LNCaP clone FGC (cell line): Measurements from ENCODE around the gene AKAP9.
"Not testable (repeated sequence)": the region's sequence is repeated elsewhere in the genome, so short reads cannot be mapped to it uniquely, and the experiment has no call there.

Experiments used
- DNase-seq: peaks from one replicate; pipeline ENCODE4 v3.0.0-alpha.2; 2011; ENCODE audit warnings: low read depth
- H3K4me3 ChIP-seq: 2 replicates; pipeline ENCODE4 v1.5.1; 2011; ENCODE audit warnings: mild to moderate bottlenecking, low read depth, low read length, control low read depth
- CTCF ChIP-seq: IDR thresholded peaks from 2 replicates; pipeline ENCODE4 v1.5.1; 2012; ENCODE audit warnings: mild to moderate bottlenecking; ENCODE audit not compliant: control insufficient read depth, insufficient read depth; ENCODE audit errors: extremely low read depth

AKAP9 gene

GRCh38 chr7:91976743-91977142 lies 36.1 kb downstream of the AKAP9 start:
- no peak overlapping the region for H3K4me3 ChIP-seq
- no peak for DNase-seq
- no peak for TF ChIP-seq CTCF

- no peak for TF ChIP-seq CTCF
- no peak overlapping the region for H3K4me3 ChIP-seq
- DNase-seq = no peak
These were observed 38.9 kb downstream of the AKAP9 start for GRCh38 chr7:91979590-91979989.

- H3K4me3 ChIP-seq, DNase-seq: not testable (repeated sequence)
These were observed 41.7 kb downstream of the AKAP9 start for GRCh38 chr7:91982352-91982751.

GRCh38 chr7:91988213-91988612 lies 47.6 kb downstream of the AKAP9 start:
- TF ChIP-seq CTCF = no peak
- DNase-seq = no peak
- no peak overlapping the region for H3K4me3 ChIP-seq

- no peak for DNase-seq
- no peak for TF ChIP-seq CTCF
- H3K4me3 ChIP-seq = no peak overlapping the region
These were observed 53.3 kb downstream of the AKAP9 start for GRCh38 chr7:91993976-91994375.

GRCh38 chr7:91995391-91996105 lies 54.9 kb downstream of the AKAP9 start:
- no peak for TF ChIP-seq CTCF
- H3K4me3 ChIP-seq = no peak overlapping the region
- DNase-seq = no peak

GRCh38 chr7:91999631-92000565 lies 59.2 kb downstream of the AKAP9 start:
- no peak overlapping the region for H3K4me3 ChIP-seq
- no peak for DNase-seq
- no peak for TF ChIP-seq CTCF
